Activated CD4-positive, alpha-beta memory T cell treated with anti-CD3 and anti-CD28 coated beads for 36 hours (primary cell): ENCODE measurements around the gene PURA. TPM values are rescaled to one million over a fixed set of nuclear protein-coding genes. Genes with fewer than 3 reads are reported as not detected.

Source experiments
- CTCF ChIA-PET: fragments of 350-600 bp; sonication (Branson Sonifier 250); formaldehyde crosslinking; loops from one replicate; lab custom pipeline; 2021; ENCODE audit warnings: antibody characterized with exemption, inconsistent platforms; lab: Charles Lee
- POLR2A ChIA-PET: fragments of 350-600 bp; sonication (Branson Sonifier 250); formaldehyde crosslinking; loops from one replicate; lab custom pipeline; 2021; ENCODE audit warnings: antibody characterized with exemption; lab: Charles Lee
- DNase-seq: peaks from one replicate; pipeline ENCODE4 v3.0.0-alpha.2; 2020
- H3K27ac Mint-ChIP-seq: one replicate; pipeline ENCODE4 v1.8.0; 2021; ENCODE audit warnings: mixed read lengths
- H3K27me3 Mint-ChIP-seq: one replicate; pipeline ENCODE4 v1.8.0; 2021; ENCODE audit warnings: mixed read lengths
- H3K36me3 Mint-ChIP-seq: one replicate; pipeline ENCODE4 v1.8.0; 2021; ENCODE audit warnings: mixed read lengths
- H3K4me1 Mint-ChIP-seq: one replicate; pipeline ENCODE4 v1.8.0; 2021; ENCODE audit warnings: low read depth, mixed read lengths
- H3K4me3 Mint-ChIP-seq: one replicate; pipeline ENCODE4 v1.8.0; 2021; ENCODE audit warnings: mild to moderate bottlenecking, mixed read lengths
- H3K9me3 Mint-ChIP-seq: one replicate; pipeline ENCODE4 v1.8.0; 2021; ENCODE audit warnings: mixed read lengths
- intact Hi-C: fragments of 100-400 bp; cut with micrococcal nuclease; formaldehyde crosslinking; loops from one replicate; pipeline ENCODE4 v1.15.1; 2023
- total RNA-seq, 2 experiments: library from RNA; stranded (reverse); gene quantifications; one replicate each; pipeline ENCODE4 v1.2.3, GENCODE V29; 2021

PURA gene
- total RNA-seq, 2 experiments from 2014 or later, result 12.0 to 12.3 TPM

DNA sequence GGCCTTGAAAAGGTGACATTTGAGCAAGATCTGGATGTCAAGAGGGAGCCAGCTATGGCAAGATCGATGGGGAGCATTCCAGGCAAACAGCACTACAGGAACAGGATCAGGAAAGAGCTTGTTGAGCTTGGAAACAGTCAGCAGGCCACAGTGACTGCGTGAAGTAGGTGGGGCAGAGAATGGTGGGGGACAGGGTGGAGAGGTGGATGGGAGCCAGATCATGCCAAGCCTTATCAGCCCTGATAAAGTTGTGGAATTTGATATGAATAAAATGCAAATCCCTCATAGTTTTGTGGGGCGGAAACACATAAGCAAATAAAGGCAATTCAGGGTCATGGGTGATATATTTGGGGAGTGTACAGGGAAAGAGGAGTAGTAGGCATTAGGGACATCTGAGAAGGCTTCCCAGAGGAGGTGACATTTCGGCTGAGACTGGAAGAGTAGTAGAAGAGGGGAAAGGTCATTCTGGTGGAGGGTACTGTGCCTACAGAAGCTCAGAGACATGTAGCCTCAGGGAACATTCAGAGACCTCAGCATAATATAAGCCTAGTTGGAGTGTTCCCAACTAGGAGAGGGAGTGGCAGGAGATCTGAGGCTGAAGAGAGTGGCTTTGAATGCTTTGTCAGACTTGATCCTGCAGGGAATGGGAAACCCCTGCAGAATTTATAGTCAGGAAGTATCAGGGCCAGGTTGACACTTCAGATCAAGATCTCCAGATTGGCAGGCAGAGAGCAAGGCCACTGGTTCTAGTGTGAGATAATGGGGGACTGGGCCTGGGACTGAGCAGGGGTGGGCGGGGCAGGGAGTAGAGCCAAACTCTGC lies 51.4 kb downstream of the PURA start:
- Mint-ChIP-seq H3K27me3 (no peaks in the 10 kb centered on the region), H3K4me1 (no peaks in the 10 kb centered on the region), H3K9me3 (no peaks in the 10 kb centered on the region), H3K36me3 (no peaks in the 10 kb centered on the region), H3K27ac (no peak overlapping the region), H3K4me3 (no peak overlapping the region)
- intact Hi-C loops, result no loop called here
- no peak for DNase-seq
- ChIA-PET CTCF (interaction anchor here (0.6 to 1.5 kb wide), 4 partner anchors 12 to 93 kb away, joined by 3 to 4 read pairs (median 3); no protein-coding TSS in a partner anchor), POLR2A (no interaction called here)

- Mint-ChIP-seq H3K9me3 (no peaks in the 10 kb centered on the region), H3K36me3 (no peaks in the 10 kb centered on the region), H3K27me3 (no peaks in the 10 kb centered on the region), H3K4me1 (no peaks in the 10 kb centered on the region), H3K4me3 (no peak overlapping the region), H3K27ac (no peak overlapping the region)
- intact Hi-C loops, result no loop called here
- POLR2A ChIA-PET, result no interaction called here
- DNase-seq, result no peak
- CTCF ChIA-PET, result interaction anchor here (0.6 to 0.8 kb wide), 2 partner anchors 12 to 22 kb away, joined by 3 read pairs; no protein-coding TSS in a partner anchor
These were observed 52.0 kb downstream of the PURA start for GRCh38 chr5:140165923-140166270.

DNA sequence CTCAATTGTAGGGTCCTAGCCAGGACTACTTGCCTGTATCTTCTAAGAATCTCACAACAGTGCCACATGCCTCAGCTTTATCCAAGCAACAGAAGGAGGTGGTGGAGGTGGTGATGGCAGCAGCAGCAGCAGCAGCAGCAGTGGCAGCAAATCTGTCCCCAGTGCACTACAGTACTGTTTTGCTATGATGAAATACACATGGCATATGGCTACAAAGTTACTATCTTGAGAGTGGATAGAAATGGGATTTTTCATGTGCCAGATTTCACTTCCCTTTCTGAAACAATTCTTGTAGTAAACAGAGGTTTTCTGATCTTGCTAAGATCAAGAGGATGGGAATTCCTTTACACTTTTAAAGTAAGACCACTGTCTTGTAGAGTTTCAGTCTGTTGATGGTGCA lies 53.0 kb downstream of the PURA start:
- H3K4me1 Mint-ChIP-seq, result no peaks in the 10 kb centered on the region
- no peaks in the 10 kb centered on the region for H3K9me3 Mint-ChIP-seq
- no peak overlapping the region for H3K4me3 Mint-ChIP-seq
- H3K27ac Mint-ChIP-seq, result no peak overlapping the region
- POLR2A ChIA-PET, result no interaction called here
- no peaks in the 10 kb centered on the region for H3K27me3 Mint-ChIP-seq
- DNase-seq, result no peak
- no peaks in the 10 kb centered on the region for H3K36me3 Mint-ChIP-seq
- CTCF ChIA-PET, result no interaction called here
- intact Hi-C loops, result no loop called here

- Mint-ChIP-seq H3K9me3 (no peaks in the 10 kb centered on the region), H3K4me1 (no peaks in the 10 kb centered on the region), H3K4me3 (no peak overlapping the region), H3K27me3 (no peaks in the 10 kb centered on the region), H3K27ac (no peak overlapping the region), H3K36me3 (no peaks in the 10 kb centered on the region)
- ChIA-PET CTCF (interaction anchor here (3.3 kb wide), 1 partner anchor 23 kb away, joined by 12 read pairs; no protein-coding TSS in a partner anchor), POLR2A (no interaction called here)
- no peak for DNase-seq
- intact Hi-C loops, result no loop called here
These were observed 54.5 kb downstream of the PURA start for GRCh38 chr5:140168371-140168770.

DNA sequence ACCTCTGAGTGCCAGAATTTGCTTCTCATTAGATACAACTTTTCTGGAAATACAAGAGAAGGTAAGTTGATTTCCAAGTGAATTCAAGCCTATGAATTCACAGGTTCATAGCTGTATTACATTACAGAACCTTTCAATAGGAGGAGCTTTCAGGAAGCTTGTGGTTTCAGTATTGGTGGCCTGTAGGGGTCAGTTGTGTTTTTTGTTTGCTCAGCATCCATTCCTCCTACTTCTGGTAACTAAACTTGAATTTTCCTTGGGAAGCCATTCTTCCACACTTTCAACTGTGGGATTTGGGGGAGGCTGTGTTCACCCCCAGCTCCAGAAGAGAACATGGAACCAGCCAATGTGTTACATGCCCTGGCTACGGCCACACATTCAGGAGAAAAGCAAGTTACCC lies 55.5 kb downstream of the PURA start:
- CTCF ChIA-PET, result interaction anchor here (1.1 to 3.3 kb wide), 3 partner anchors 10 to 177 kb away, joined by 3 to 12 read pairs (median 3); partner anchors contain the start of gene HBEGF

GRCh38 chr5:140172483-140172882 lies 58.6 kb downstream of the PURA start:
- Mint-ChIP-seq H3K27ac (no peak overlapping the region), H3K36me3 (no peaks in the 10 kb centered on the region), H3K27me3 (peaks cover 3% of the 10 kb centered on the region), H3K4me3 (no peak overlapping the region), H3K4me1 (peaks cover 12% of the 10 kb centered on the region), H3K9me3 (no peaks in the 10 kb centered on the region)
- ChIA-PET CTCF (no interaction called here), POLR2A (no interaction called here)
- intact Hi-C loops, result loop anchor here (10.0 kb wide), 1 partner anchor 1628 kb away; the partner anchor contains the start of gene ETF1
- DNase-seq, result no peak

More for the DNA sequence above, 55.5 kb downstream of the PURA start:
- peaks cover 5% of the 10 kb centered on the region for H3K4me1 Mint-ChIP-seq
- no peaks in the 10 kb centered on the region for H3K27me3 Mint-ChIP-seq
- H3K9me3 Mint-ChIP-seq, result no peaks in the 10 kb centered on the region
- no peak overlapping the region for H3K27ac Mint-ChIP-seq
- intact Hi-C loops, result no loop called here
- DNase-seq, result no peak
- H3K36me3 Mint-ChIP-seq, result no peaks in the 10 kb centered on the region
- POLR2A ChIA-PET, result no interaction called here
- H3K4me3 Mint-ChIP-seq, result no peak overlapping the region

DNA sequence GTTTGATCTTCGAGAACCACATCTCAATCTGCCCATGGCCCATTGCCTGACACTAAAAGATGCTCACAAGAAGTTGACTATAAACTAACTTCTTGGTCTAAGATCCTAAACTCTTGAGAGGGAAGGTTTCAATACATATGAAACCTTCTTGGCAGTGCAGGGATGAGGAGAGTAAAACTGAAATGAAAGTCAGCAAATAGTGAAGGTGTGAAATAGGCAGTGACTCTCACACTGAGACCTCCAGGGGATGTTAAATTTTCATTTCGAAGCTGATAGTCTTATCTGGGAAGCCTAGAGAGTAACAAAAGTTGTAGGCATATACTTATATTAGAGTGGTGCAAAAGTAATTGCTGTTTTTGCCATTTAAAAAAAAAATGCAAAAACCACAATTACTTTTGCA lies 60.1 kb downstream of the PURA start:
- H3K4me3 Mint-ChIP-seq, result peak overlapping the region; percentile 51
- POLR2A ChIA-PET, result no interaction called here
- DNase-seq, result no peak
- H3K9me3 Mint-ChIP-seq, result no peaks in the 10 kb centered on the region
- peaks cover 12% of the 10 kb centered on the region for H3K4me1 Mint-ChIP-seq
- no peaks in the 10 kb centered on the region for H3K36me3 Mint-ChIP-seq
- peaks cover 3% of the 10 kb centered on the region for H3K27me3 Mint-ChIP-seq
- intact Hi-C loops, result loop anchor here (10.0 kb wide), 1 partner anchor 1629 kb away; the partner anchor contains the start of gene ETF1
- H3K27ac Mint-ChIP-seq, result no peak overlapping the region
- CTCF ChIA-PET, result interaction anchor here (0.9 kb wide), 1 partner anchor 73 kb away, joined by 3 read pairs; no protein-coding TSS in a partner anchor

DNA sequence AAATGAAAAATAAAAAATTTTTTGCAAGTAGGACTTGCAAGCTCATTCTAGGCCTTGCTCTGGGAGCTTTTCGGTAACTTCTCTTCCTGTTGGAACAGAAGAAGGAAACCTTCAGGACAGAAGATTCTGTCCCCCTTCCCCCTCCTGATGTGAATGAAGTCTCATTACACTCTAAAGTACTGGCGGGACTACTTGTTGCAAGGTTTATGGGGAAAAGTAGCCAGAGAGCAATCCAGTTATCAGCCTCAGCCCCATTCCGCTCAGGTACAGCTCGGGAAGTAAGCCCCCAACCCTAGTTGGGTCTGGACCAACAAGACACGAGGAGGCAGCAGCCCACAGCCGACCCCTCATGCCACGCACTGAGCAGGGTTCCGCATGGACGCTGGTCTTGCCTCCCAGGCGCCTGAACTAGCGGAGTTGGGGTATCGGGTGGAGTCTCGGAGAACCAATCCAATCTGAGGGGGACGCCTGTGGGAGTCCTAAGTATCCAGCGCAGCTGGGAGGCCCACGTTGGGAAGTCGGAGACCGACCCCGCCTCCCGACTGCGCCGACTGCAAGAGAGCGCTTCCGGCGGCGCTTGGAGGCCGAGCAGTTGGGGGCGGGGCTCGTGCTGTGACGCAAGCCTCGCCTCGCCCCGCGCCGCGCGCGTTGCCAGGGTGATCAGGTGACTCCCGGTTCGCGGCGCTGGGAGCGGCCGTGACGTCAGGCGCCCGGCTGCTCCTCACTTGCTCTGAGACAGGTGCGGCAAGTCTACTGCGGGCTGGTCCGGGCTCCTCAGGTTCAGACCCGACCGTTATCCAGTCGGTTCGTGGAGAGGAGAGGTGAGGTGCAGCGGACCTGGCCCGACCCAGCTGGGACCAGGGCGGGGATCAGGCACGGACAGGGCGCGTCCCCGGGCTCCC lies 60.8 kb downstream of the PURA start, which contains the start of gene CYSTM1:
TSS of gene CYSTM1 (plus strand) at position 724 of the 902 bp plus-strand sequence. CDS start 19,278 bp downstream, outside the sequence.
- intact Hi-C loops, result loop anchor here (1.0 to 10.0 kb wide), 6 partner anchors 17 to 1630 kb away; partner anchors contain the start of genes ETF1 and PFDN1

More for the DNA sequence above, 60.8 kb downstream of the PURA start, which contains the start of gene CYSTM1:
- H3K36me3 Mint-ChIP-seq, result no peaks in the 10 kb centered on the region
- H3K9me3 Mint-ChIP-seq, result no peaks in the 10 kb centered on the region
- H3K27ac Mint-ChIP-seq, result peak within 1 kb of the TSS; percentile 64
- H3K4me3 Mint-ChIP-seq, result peak within 1 kb of the TSS; percentile 92
- CTCF ChIA-PET, result interaction anchor here (0.6 to 1.1 kb wide), 3 partner anchors 73 to 177 kb away, joined by 3 to 6 read pairs (median 3); no protein-coding TSS in a partner anchor
- peaks cover 3% of the 10 kb centered on the region for H3K27me3 Mint-ChIP-seq
- DNase-seq, result peak; percentile 97
- H3K4me1 Mint-ChIP-seq, result peaks cover 12% of the 10 kb centered on the region
- POLR2A ChIA-PET, result interaction anchor here (0.6 to 1.1 kb wide), 2 partner anchors 19 to 102 kb away, joined by 3 to 4 read pairs; no protein-coding TSS in a partner anchor

Other genes starting within 250 kb of the PURA start
- not detected for gene NRG2, start 70.8 kb upstream of the PURA start, total RNA-seq
- gene IGIP, start 11.8 kb downstream of the PURA start, total RNA-seq, result 1 to 10 TPM; 2.2 to 2.3 TPM
- 10 to 100 TPM; 25.2 to 26.5 TPM for gene CYSTM1, start 61.1 kb downstream of the PURA start, total RNA-seq
- gene PFDN1, start 189.0 kb downstream of the PURA start, total RNA-seq, result 10 to 100 TPM; 50.1 to 54.6 TPM
- 10 to 100 TPM; 21.5 to 23.5 TPM for gene HBEGF, start 232.5 kb downstream of the PURA start, total RNA-seq
- gene SLC4A9, start 246.1 kb downstream of the PURA start, total RNA-seq, result under 1 TPM in 1 of 2 experiments, not detected in 1; 0.26 TPM